NCI-H524 (cell line): ENCODE results near the gene VWA8.
"Not testable (repeated sequence)": the region's sequence is repeated elsewhere in the genome, so short reads cannot be mapped to it uniquely, and the experiment has no call there.

Experiments
- DNase-seq, 2 experiments: peaks; one replicate each; lab custom pipeline; 2025; lab: John Stamatoyannopoulos, UW

VWA8 gene

GRCh38 chr13:41557719-41558118 lies 403.2 kb downstream of the VWA8 start:
- no peak for DNase-seq

GRCh38 chr13:41554626-41555386 lies 406.1 kb downstream of the VWA8 start:
- DNase-seq: no peak

GRCh38 chr13:41554180-41554579 lies 406.7 kb downstream of the VWA8 start:
- no peak for DNase-seq

GRCh38 chr13:41552031-41552430 lies 408.9 kb downstream of the VWA8 start:
- DNase-seq: peak; percentile 40 to 88

GRCh38 chr13:41550276-41550675 lies 410.6 kb downstream of the VWA8 start:
- DNase-seq: no peak

- no peak for DNase-seq
Observed at GRCh38 chr13:41549491-41549890, 411.4 kb downstream of the VWA8 start.

- no peak for DNase-seq
Observed at GRCh38 chr13:41548910-41549309, 412.0 kb downstream of the VWA8 start.

GRCh38 chr13:41548031-41548430 lies 412.9 kb downstream of the VWA8 start:
- no peak for DNase-seq

- DNase-seq: no peak
Observed at GRCh38 chr13:41547251-41548000, 413.5 kb downstream of the VWA8 start.

- DNase-seq: no peak
Observed at GRCh38 chr13:41546372-41547190, 414.3 kb downstream of the VWA8 start.

- no peak for DNase-seq
Observed at GRCh38 chr13:41545432-41545707, 415.5 kb downstream of the VWA8 start.

GRCh38 chr13:41543664-41544300 lies 417.1 kb downstream of the VWA8 start:
- peak; percentile 7 to 30 for DNase-seq

GRCh38 chr13:41542799-41543198 lies 418.1 kb downstream of the VWA8 start:
- not testable (repeated sequence) for DNase-seq

- DNase-seq: no peak
Observed at GRCh38 chr13:41542281-41542680, 418.6 kb downstream of the VWA8 start.

- no peak for DNase-seq
Observed at GRCh38 chr13:41541142-41541938, 419.6 kb downstream of the VWA8 start.

GRCh38 chr13:41540240-41540639 lies 420.7 kb downstream of the VWA8 start:
- not testable (repeated sequence) for DNase-seq

- DNase-seq: no peak
Observed at GRCh38 chr13:41533266-41534052, 427.4 kb downstream of the VWA8 start.

GRCh38 chr13:41528021-41528420 lies 432.9 kb downstream of the VWA8 start:
- DNase-seq: no peak

GRCh38 chr13:41520660-41521630 lies 440.0 kb downstream of the VWA8 start:
- DNase-seq: no peak
